HG03159 (cell line): Measurements from ENCODE around the gene FEV.

Experiments used
- ATAC-seq: cut with Tn5 transposase; IDR thresholded peaks from one replicate; pipeline ENCODE4 v1.9.1; 2021; ENCODE audit warnings: mild to moderate bottlenecking, moderate library complexity; ENCODE audit not compliant: unreplicated experiment

The FEV gene

GRCh38 chr2:218979846-218980734 lies 4.9 kb downstream of the FEV start:
- peak; percentile 89 for ATAC-seq

GRCh38 chr2:218975060-218975777 lies 9.8 kb downstream of the FEV start:
- ATAC-seq, result no peak

- no peak for ATAC-seq
These were observed 14.1 kb downstream of the FEV start for GRCh38 chr2:218970894-218971293.

- ATAC-seq, result no peak
These were observed 20.8 kb downstream of the FEV start for GRCh38 chr2:218964041-218964771.

- no peak for ATAC-seq
These were observed 21.4 kb downstream of the FEV start for GRCh38 chr2:218963601-218964000.

- ATAC-seq, result no peak
These were observed 22.0 kb downstream of the FEV start for GRCh38 chr2:218962859-218963492.

- no peak for ATAC-seq
These were observed 23.1 kb downstream of the FEV start for GRCh38 chr2:218961651-218962570.

- ATAC-seq, result no peak
These were observed 23.8 kb downstream of the FEV start for GRCh38 chr2:218961229-218961628.

GRCh38 chr2:218960309-218961165 lies 24.4 kb downstream of the FEV start:
- ATAC-seq, result no peak

GRCh38 chr2:218959761-218960308 lies 25.1 kb downstream of the FEV start:
- no peak for ATAC-seq

GRCh38 chr2:218959141-218959731 lies 25.7 kb downstream of the FEV start, which contains the start of gene CDK5R2:
Gene CDK5R2 (plus strand): TSS chr2:218959666. CDS start chr2:218959821, 155 bp downstream.
- ATAC-seq, result peak; percentile 90

GRCh38 chr2:218958276-218958675 lies 26.7 kb downstream of the FEV start:
- no peak for ATAC-seq

GRCh38 chr2:218957671-218958070 lies 27.3 kb downstream of the FEV start:
- ATAC-seq, result no peak

- ATAC-seq, result no peak
These were observed 28.9 kb downstream of the FEV start for GRCh38 chr2:218956039-218956438.

- ATAC-seq, result no peak
These were observed 30.3 kb downstream of the FEV start for GRCh38 chr2:218954541-218955300.

GRCh38 chr2:218953366-218953954 lies 31.5 kb downstream of the FEV start:
- no peak for ATAC-seq

- no peak for ATAC-seq
These were observed 32.8 kb downstream of the FEV start for GRCh38 chr2:218952160-218952559.
